GM12892 (cell line): Measurements from ENCODE around the gene PGLYRP3.

ENCODE experiments used
- POLR2A ChIP-seq: IDR thresholded peaks from 2 replicates; pipeline ENCODE4 v1.6.1; 2011; ENCODE audit warnings: low read depth, low read length, control low read depth
- POLR2AphosphoS5 ChIP-seq: IDR thresholded peaks from 2 replicates; pipeline ENCODE4 v1.6.1; 2011; ENCODE audit warnings: low read depth, low read length, control low read depth
- TAF1 ChIP-seq: IDR thresholded peaks from 2 replicates; pipeline ENCODE4 v1.6.1; 2011; ENCODE audit warnings: low read depth, mild to moderate bottlenecking, control low read depth, low read length, borderline replicate concordance

- TF ChIP-seq POLR2A (no peak), POLR2AphosphoS5 (no peak), TAF1 (no peak)
Observed at GRCh38 chr1:153337980-153338853, 25.5 kb upstream of the PGLYRP3 start.
